SJCRH30 (cell line): ENCODE data around the gene RAB30. TPM values are rescaled to one million over a fixed set of nuclear protein-coding genes. Genes with fewer than 3 reads are reported as not detected.
A peak's percentile ranks its signal among the peaks of the same experiment; 100 is the strongest.

Experiments used
- DNase-seq, 2 experiments: peaks; one replicate each; pipeline ENCODE4 v3.0.0-alpha.2; 2015 to 2020
- H3K27ac ChIP-seq: fragments of 250-450 bp; sonication (Bioruptor Pico); 2 replicates; pipeline ENCODE4 v1.5.1; 2020; ENCODE audit warnings: mild to moderate bottlenecking, moderate library complexity
- H3K27me3 ChIP-seq: fragments of 250-450 bp; sonication (Bioruptor Pico); 2 replicates; pipeline ENCODE4 v1.5.1; 2020; ENCODE audit warnings: mild to moderate bottlenecking, moderate library complexity
- H3K36me3 ChIP-seq: fragments of 250-450 bp; sonication (Bioruptor Pico); 2 replicates; pipeline ENCODE4 v1.5.1; 2020; ENCODE audit warnings: mild to moderate bottlenecking, moderate library complexity
- H3K4me1 ChIP-seq: fragments of 250-450 bp; sonication (Bioruptor Pico); 2 replicates; pipeline ENCODE4 v1.5.1; 2020; ENCODE audit warnings: mild to moderate bottlenecking, moderate library complexity
- H3K4me3 ChIP-seq: fragments of 250-450 bp; sonication (Bioruptor Pico); 2 replicates; pipeline ENCODE4 v1.5.1; 2020; ENCODE audit warnings: mild to moderate bottlenecking, moderate library complexity
- H3K9me3 ChIP-seq: fragments of 250-450 bp; sonication (Bioruptor Pico); replicated peaks from 2 replicates; pipeline ENCODE4 v1.5.1; 2020; ENCODE audit warnings: mild to moderate bottlenecking, moderate library complexity
- total RNA-seq: library from RNA; depleted of rRNA; stranded (reverse); fragments of >200 nt; shearing (Covaris generic); gene quantifications from 2 replicates; pipeline ENCODE4 v1.2.3, GENCODE V29; 2014

The RAB30 gene
- total RNA-seq, 1 experiment from 2014 or later = 8.0 TPM

- peak; percentile 47 to 68 for DNase-seq
- peaks cover 43% of the 10 kb centered on the region for H3K4me1 ChIP-seq
- H3K9me3 ChIP-seq = no peaks in the 10 kb centered on the region
- H3K4me3 ChIP-seq = no peak overlapping the region
- H3K27me3 ChIP-seq = no peaks in the 10 kb centered on the region
- no peak overlapping the region for H3K27ac ChIP-seq
- H3K36me3 ChIP-seq = no peaks in the 10 kb centered on the region
Observed at GRCh38 chr11:83035070-83035854, 36.4 kb downstream of the RAB30 start.

- peak overlapping the region; percentile 68 for H3K27ac ChIP-seq
Observed at GRCh38 chr11:83034673-83035014, 37.1 kb downstream of the RAB30 start.

GRCh38 chr11:83033972-83034672, 37.6 kb downstream of the RAB30 start:
- Histone ChIP-seq H3K4me1 (peaks cover 43% of the 10 kb centered on the region), H3K27me3 (no peaks in the 10 kb centered on the region), H3K36me3 (no peaks in the 10 kb centered on the region), H3K27ac (peak overlapping the region; percentile 68), H3K9me3 (no peaks in the 10 kb centered on the region), H3K4me3 (peak overlapping the region; percentile 19)
- DNase-seq = peak; percentile 83 to 94

More at GRCh38 chr11:83034673-83035014, 37.1 kb downstream of the RAB30 start:
- Histone ChIP-seq H3K27me3 (no peaks in the 10 kb centered on the region), H3K36me3 (no peaks in the 10 kb centered on the region), H3K4me1 (peaks cover 43% of the 10 kb centered on the region), H3K9me3 (no peaks in the 10 kb centered on the region), H3K4me3 (peak overlapping the region; percentile 19)
- no peak for DNase-seq

- peak overlapping the region; percentile 19 for H3K4me3 ChIP-seq
- peak overlapping the region; percentile 68 for H3K27ac ChIP-seq
- H3K4me1 ChIP-seq = peaks cover 43% of the 10 kb centered on the region
- no peaks in the 10 kb centered on the region for H3K36me3 ChIP-seq
- peak in 1 of 2 experiments; percentile 87 for DNase-seq
- no peaks in the 10 kb centered on the region for H3K9me3 ChIP-seq
- H3K27me3 ChIP-seq = no peaks in the 10 kb centered on the region
Observed at GRCh38 chr11:83033371-83033770, 38.3 kb downstream of the RAB30 start.

- H3K4me1 ChIP-seq = peaks cover 30% of the 10 kb centered on the region
- DNase-seq = no peak
- H3K36me3 ChIP-seq = no peaks in the 10 kb centered on the region
- no peaks in the 10 kb centered on the region for H3K27me3 ChIP-seq
- no peak overlapping the region for H3K4me3 ChIP-seq
- H3K9me3 ChIP-seq = no peaks in the 10 kb centered on the region
- no peak overlapping the region for H3K27ac ChIP-seq
Observed at GRCh38 chr11:83031127-83031526, 40.6 kb downstream of the RAB30 start.

- Histone ChIP-seq H3K4me1 (no peaks in the 10 kb centered on the region), H3K4me3 (no peak overlapping the region)
- DNase-seq = no peak
Observed at GRCh38 chr11:83027794-83028193, 43.9 kb downstream of the RAB30 start.

GRCh38 chr11:83027289-83027688, 44.4 kb downstream of the RAB30 start:
- Histone ChIP-seq H3K9me3 (no peaks in the 10 kb centered on the region), H3K4me3 (no peak overlapping the region), H3K27me3 (no peaks in the 10 kb centered on the region), H3K4me1 (no peaks in the 10 kb centered on the region), H3K27ac (no peak overlapping the region), H3K36me3 (no peaks in the 10 kb centered on the region)
- no peak for DNase-seq

More at GRCh38 chr11:83027794-83028193, 43.9 kb downstream of the RAB30 start:
- Histone ChIP-seq H3K9me3 (no peaks in the 10 kb centered on the region), H3K27ac (no peak overlapping the region), H3K36me3 (no peaks in the 10 kb centered on the region), H3K27me3 (no peaks in the 10 kb centered on the region)

- no peak for DNase-seq
- H3K9me3 ChIP-seq = no peaks in the 10 kb centered on the region
- no peak overlapping the region for H3K27ac ChIP-seq
- H3K27me3 ChIP-seq = no peaks in the 10 kb centered on the region
- no peaks in the 10 kb centered on the region for H3K4me1 ChIP-seq
- no peak overlapping the region for H3K4me3 ChIP-seq
- no peaks in the 10 kb centered on the region for H3K36me3 ChIP-seq
Observed at GRCh38 chr11:83026229-83026628, 45.5 kb downstream of the RAB30 start.

- no peak overlapping the region for H3K4me3 ChIP-seq
- no peaks in the 10 kb centered on the region for H3K27me3 ChIP-seq
- DNase-seq = no peak
- H3K4me1 ChIP-seq = no peaks in the 10 kb centered on the region
- no peaks in the 10 kb centered on the region for H3K36me3 ChIP-seq
- no peaks in the 10 kb centered on the region for H3K9me3 ChIP-seq
- H3K27ac ChIP-seq = no peak overlapping the region
Observed at GRCh38 chr11:83025267-83025704, 46.4 kb downstream of the RAB30 start.

- Histone ChIP-seq H3K4me3 (no peak overlapping the region), H3K27me3 (no peaks in the 10 kb centered on the region), H3K4me1 (no peaks in the 10 kb centered on the region), H3K9me3 (no peaks in the 10 kb centered on the region), H3K27ac (no peak overlapping the region), H3K36me3 (no peaks in the 10 kb centered on the region)
- DNase-seq = no peak
Observed at GRCh38 chr11:83024270-83024854, 47.3 kb downstream of the RAB30 start.

GRCh38 chr11:83023410-83023809, 48.3 kb downstream of the RAB30 start:
- Histone ChIP-seq H3K27ac (no peak overlapping the region), H3K4me1 (no peaks in the 10 kb centered on the region), H3K4me3 (no peak overlapping the region), H3K36me3 (no peaks in the 10 kb centered on the region), H3K27me3 (no peaks in the 10 kb centered on the region), H3K9me3 (no peaks in the 10 kb centered on the region)
- no peak for DNase-seq

- no peak overlapping the region for H3K27ac ChIP-seq
- H3K4me1 ChIP-seq = no peaks in the 10 kb centered on the region
- no peaks in the 10 kb centered on the region for H3K9me3 ChIP-seq
- no peak for DNase-seq
- no peak overlapping the region for H3K4me3 ChIP-seq
- no peaks in the 10 kb centered on the region for H3K27me3 ChIP-seq
- H3K36me3 ChIP-seq = no peaks in the 10 kb centered on the region
Observed at GRCh38 chr11:83021780-83022125, 49.9 kb downstream of the RAB30 start.

GRCh38 chr11:83020942-83021779, 50.5 kb downstream of the RAB30 start:
- no peaks in the 10 kb centered on the region for H3K27me3 ChIP-seq
- H3K4me1 ChIP-seq = no peaks in the 10 kb centered on the region

GRCh38 chr11:83019888-83020579, 51.7 kb downstream of the RAB30 start:
- DNase-seq = no peak
- H3K4me3 ChIP-seq = no peak overlapping the region
- no peaks in the 10 kb centered on the region for H3K27me3 ChIP-seq
- no peaks in the 10 kb centered on the region for H3K4me1 ChIP-seq
- H3K9me3 ChIP-seq = no peaks in the 10 kb centered on the region
- no peak overlapping the region for H3K27ac ChIP-seq
- H3K36me3 ChIP-seq = no peaks in the 10 kb centered on the region

More at GRCh38 chr11:83020942-83021779, 50.5 kb downstream of the RAB30 start:
- H3K36me3 ChIP-seq = no peaks in the 10 kb centered on the region
- no peak overlapping the region for H3K4me3 ChIP-seq
- H3K9me3 ChIP-seq = no peaks in the 10 kb centered on the region
- no peak overlapping the region for H3K27ac ChIP-seq
- no peak for DNase-seq
